Stomach (tissue), 9 donors: ENCODE data around the gene PYCARD. TPM values are rescaled to one million over a fixed set of nuclear protein-coding genes. Genes with fewer than 3 reads are reported as not detected.

Experiments used
- DNase-seq, 2 donors: peaks; one replicate each; pipeline versions ENCODE4 v3.0.0 to v3.0.0-alpha.2; 2013 to 2019
- H3K27ac ChIP-seq, 5 donors: fragments of 200-600 bp in 4 of 5; sonication (generic) in 4 of 5; one replicate each; pipeline ENCODE4 v1.5.1; 2013 to 2019; ENCODE audit warnings: mild to moderate bottlenecking in 1 of 5, moderate library complexity in 1 of 5
- H3K27me3 ChIP-seq, 3 donors: fragments of 200-600 bp; sonication (generic); one replicate each; pipeline ENCODE4 v1.5.1; 2017 to 2019; ENCODE audit warnings: mixed run types in 1 of 3
- H3K36me3 ChIP-seq, 4 donors: fragments of 200-600 bp; sonication (generic); 1 replicate in 3 of 4; 2 replicates in 1 of 4; pipeline ENCODE4 v1.5.1; 2016 to 2019
- H3K4me1 ChIP-seq, 4 donors: fragments of 200-600 bp; sonication (generic); one replicate each; pipeline ENCODE4 v1.5.1; 2016 to 2019
- H3K4me3 ChIP-seq, 4 donors: fragments of 200-600 bp; sonication (generic) in 3 of 4; one replicate each; pipeline ENCODE4 v1.5.1; 2016 to 2019; ENCODE audit warnings: mild to moderate bottlenecking in 1 of 4
- H3K9me3 ChIP-seq, 4 donors: fragments of 200-600 bp; sonication (generic); one replicate each; pipeline ENCODE4 v1.5.1; 2016 to 2019
- EP300 ChIP-seq: sonication (generic); formaldehyde crosslinking; IDR thresholded peaks from one replicate; pipeline ENCODE4 v1.6.1; 2017; ENCODE audit warnings: antibody characterized with exemption
- POLR2A ChIP-seq, 4 donors: fragments of 450-650 bp; IDR thresholded peaks; one replicate each; pipeline ENCODE4 v1.6.1; 2016; ENCODE audit warnings: antibody characterized with exemption in 4 of 4, control low read depth in 2 of 4, mild to moderate bottlenecking in 1 of 4, moderate library complexity in 1 of 4
- POLR2AphosphoS5 ChIP-seq, 3 donors: sonication (generic); formaldehyde crosslinking; IDR thresholded peaks; one replicate each; pipeline ENCODE4 v1.6.1; 2016; ENCODE audit warnings: antibody characterized with exemption in 3 of 3
- WGBS, 5 donors: extraction: QIAGEN DNeasy Blood & Tissue Kit in 3 of 5; methylation state at CpG; one replicate each; pipeline versions ENCODE4 v1.1.5 to v1.1.7; 2013 to 2018; 5-methylcytosine and 5-hydroxymethylcytosine counted together
- intact Hi-C: fragments of 100-400 bp; cut with DNase I; formaldehyde crosslinking; loops from one replicate; pipeline ENCODE4 v1.15.1; 2023; ENCODE audit warnings: low total_unique reads
- polyA plus RNA-seq, 3 donors: library from polyadenylated mRNA; stranded (reverse); fragments of 200-250 nt; gene quantifications; one replicate each; pipeline ENCODE4 v1.2.3, GENCODE V29; 2013
- total RNA-seq, 5 donors: library from RNA; depleted of rRNA; stranded (reverse); fragments of >200 nt; gene quantifications; one replicate each; pipeline versions ENCODE4 v1.1.0 to v1.2.3, GENCODE V29; 2014 to 2016
- TF ChIP-seq, protein P1 (sequence below), 7 experiments: fragments of 450-650 bp in 4 of 7; fragments of 200-600 bp in 3 of 7; sonication (generic) in 3 of 7; IDR thresholded peaks; one replicate each; pipeline ENCODE4 v1.5.1; 2016 to 2019; ENCODE audit warnings: antibody characterized with exemption in 7 of 7, control low read depth in 2 of 7, mild to moderate bottlenecking in 1 of 7
- donor health status: healthy with polysubstance abuse.
- donor health status: Bipolar disorder and iron deficiency.
- donor health status: healthy.

The PYCARD gene
- total and polyA plus RNA-seq, 8 donors, result 10.5 to 484 (median 42.8) TPM

DNA sequence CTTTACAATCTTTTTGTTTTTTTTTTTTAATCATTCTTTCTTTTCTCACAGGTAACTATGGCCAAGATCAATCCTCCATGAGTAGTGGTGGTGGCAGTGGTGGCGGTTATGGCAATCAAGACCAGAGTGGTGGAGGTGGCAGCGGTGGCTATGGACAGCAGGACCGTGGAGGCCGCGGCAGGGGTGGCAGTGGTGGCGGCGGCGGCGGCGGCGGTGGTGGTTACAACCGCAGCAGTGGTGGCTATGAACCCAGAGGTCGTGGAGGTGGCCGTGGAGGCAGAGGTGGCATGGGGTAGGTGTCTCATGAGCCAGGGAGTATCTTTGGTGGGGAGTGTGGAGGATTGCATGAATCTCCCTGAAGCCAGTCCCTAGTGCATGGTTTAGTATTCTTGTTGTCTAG, 17.7 kb downstream of the PYCARD start:
- DNase-seq, result no peak
- Histone ChIP-seq H3K4me3 (no peak overlapping the region), H3K9me3 (no peaks in the 10 kb centered on the region), H3K27ac (no peak overlapping the region), H3K27me3 (no peaks in the 10 kb centered on the region), H3K4me1 (peaks cover 23 to 65% (median 48%) of the 10 kb centered on the region in 4 donors), H3K36me3 (peaks cover 76 to 78% (median 77%) of the 10 kb centered on the region in 4 donors)
- TF ChIP-seq POLR2AphosphoS5 (IDR thresholded peaks at IDR 0.05), result no peak
- TF ChIP-seq, protein P1, sequence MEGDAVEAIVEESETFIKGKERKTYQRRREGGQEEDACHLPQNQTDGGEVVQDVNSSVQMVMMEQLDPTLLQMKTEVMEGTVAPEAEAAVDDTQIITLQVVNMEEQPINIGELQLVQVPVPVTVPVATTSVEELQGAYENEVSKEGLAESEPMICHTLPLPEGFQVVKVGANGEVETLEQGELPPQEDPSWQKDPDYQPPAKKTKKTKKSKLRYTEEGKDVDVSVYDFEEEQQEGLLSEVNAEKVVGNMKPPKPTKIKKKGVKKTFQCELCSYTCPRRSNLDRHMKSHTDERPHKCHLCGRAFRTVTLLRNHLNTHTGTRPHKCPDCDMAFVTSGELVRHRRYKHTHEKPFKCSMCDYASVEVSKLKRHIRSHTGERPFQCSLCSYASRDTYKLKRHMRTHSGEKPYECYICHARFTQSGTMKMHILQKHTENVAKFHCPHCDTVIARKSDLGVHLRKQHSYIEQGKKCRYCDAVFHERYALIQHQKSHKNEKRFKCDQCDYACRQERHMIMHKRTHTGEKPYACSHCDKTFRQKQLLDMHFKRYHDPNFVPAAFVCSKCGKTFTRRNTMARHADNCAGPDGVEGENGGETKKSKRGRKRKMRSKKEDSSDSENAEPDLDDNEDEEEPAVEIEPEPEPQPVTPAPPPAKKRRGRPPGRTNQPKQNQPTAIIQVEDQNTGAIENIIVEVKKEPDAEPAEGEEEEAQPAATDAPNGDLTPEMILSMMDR (IDR thresholded peaks at IDR 0.05), result no peak
- no peak for TF ChIP-seq POLR2A (IDR thresholded peaks at IDR 0.05)
- TF ChIP-seq EP300, result no peak
- intact Hi-C loops, result loop anchor here (10.0 kb wide), 1 partner anchor 270 kb away; the partner anchor contains the start of gene ARMC5
- WGBS, 5 donors, result 93 to 96% (median 95%) methylated on average over 14 of the region's 14 CpGs

DNA sequence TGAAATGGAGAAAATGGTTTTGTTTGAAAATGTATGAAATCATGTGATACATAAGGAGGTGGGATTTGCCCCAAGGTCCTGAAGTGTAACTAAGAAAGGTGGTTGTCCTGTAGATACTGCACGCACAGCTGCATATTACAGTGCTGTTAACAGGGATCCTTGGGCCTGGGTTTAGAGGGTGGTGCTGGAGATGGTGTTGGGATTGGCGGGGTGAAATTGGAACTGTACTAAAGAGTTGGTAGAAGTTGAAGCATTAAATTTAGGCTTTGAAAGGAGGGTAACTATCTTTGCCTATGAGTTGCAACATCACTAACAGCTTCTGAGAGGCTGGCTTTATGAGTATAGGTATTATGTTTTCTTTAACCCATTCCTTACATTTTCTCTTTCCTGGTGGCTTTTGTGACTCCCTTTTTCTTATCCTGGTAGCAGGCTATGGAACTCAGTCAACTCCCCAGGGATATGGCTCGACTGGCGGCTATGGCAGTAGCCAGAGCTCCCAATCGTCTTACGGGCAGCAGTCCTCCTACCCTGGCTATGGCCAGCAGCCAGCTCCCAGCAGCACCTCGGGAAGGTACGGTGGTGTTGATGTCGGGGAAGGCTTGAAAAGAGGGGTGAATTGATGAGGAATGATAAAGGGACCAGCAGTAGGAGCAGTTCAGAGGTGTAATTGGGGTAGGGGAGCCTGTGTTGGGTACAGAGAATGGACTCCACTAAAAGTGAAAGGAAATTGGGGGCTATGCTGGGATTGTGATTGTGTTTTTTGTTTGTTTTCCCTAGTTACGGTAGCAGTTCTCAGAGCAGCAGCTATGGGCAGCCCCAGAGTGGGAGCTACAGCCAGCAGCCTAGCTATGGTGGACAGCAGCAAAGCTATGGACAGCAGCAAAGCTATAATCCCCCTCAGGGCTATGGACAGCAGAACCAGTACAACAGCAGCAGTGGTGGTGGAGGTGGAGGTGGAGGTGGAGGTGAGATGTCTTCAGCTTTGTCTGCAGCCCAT, 18.8 kb downstream of the PYCARD start:
- TF ChIP-seq POLR2AphosphoS5 (IDR thresholded peaks at IDR 0.05), result no peak
- Histone ChIP-seq H3K27me3 (no peaks in the 10 kb centered on the region), H3K4me1 (peaks cover 23 to 71% (median 54%) of the 10 kb centered on the region in 4 donors), H3K9me3 (no peaks in the 10 kb centered on the region), H3K4me3 (peak overlapping the region in 1 of 4 donors; percentile 80), H3K27ac (no peak overlapping the region), H3K36me3 (peaks cover 64 to 66% (median 66%) of the 10 kb centered on the region in 4 donors)
- intact Hi-C loops, result loop anchor here (10.0 kb wide), 1 partner anchor 271 kb away; the partner anchor contains the start of gene ARMC5
- DNase-seq, result no peak
- 68 to 80% (median 77%) methylated on average over 10 of the region's 10 CpGs for WGBS, 5 donors

DNA sequence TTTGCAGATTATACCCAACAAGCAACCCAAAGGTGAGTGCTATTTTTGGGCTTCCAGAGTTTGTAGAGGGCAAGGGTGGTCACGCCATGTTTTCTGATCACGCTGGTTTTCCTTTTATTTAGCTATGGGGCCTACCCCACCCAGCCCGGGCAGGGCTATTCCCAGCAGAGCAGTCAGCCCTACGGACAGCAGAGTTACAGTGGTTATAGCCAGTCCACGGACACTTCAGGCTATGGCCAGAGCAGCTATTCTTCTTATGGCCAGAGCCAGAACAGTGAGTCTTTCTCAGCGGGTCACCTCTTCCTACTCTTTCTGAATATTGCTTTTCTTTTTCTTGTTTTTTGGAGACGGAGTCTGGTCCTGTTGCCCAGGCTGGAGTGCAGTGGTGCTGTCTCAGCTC, 20.2 kb downstream of the PYCARD start:
- DNase-seq, result no peak
- Histone ChIP-seq H3K36me3 (peaks cover 51 to 53% (median 52%) of the 10 kb centered on the region in 4 donors), H3K4me3 (peak overlapping the region; percentile 80 to 84 (median 82)), H3K27me3 (no peaks in the 10 kb centered on the region), H3K27ac (peak overlapping the region in 1 of 5 donors; percentile 44), H3K9me3 (no peaks in the 10 kb centered on the region), H3K4me1 (peaks cover 23 to 74% (median 55%) of the 10 kb centered on the region in 4 donors)
- TF ChIP-seq POLR2A (IDR thresholded peaks at IDR 0.05), result no peak
- TF ChIP-seq, protein P1 (IDR thresholded peaks at IDR 0.05), result no peak
- no peak for TF ChIP-seq POLR2AphosphoS5 (IDR thresholded peaks at IDR 0.05)
- no peak for TF ChIP-seq EP300
- WGBS, 5 donors, result 14 to 24% (median 21%) methylated on average over 7 of the region's 7 CpGs
- intact Hi-C loops, result loop anchor here (10.0 kb wide), 1 partner anchor 272 kb away; the partner anchor contains the start of gene ARMC5

DNA sequence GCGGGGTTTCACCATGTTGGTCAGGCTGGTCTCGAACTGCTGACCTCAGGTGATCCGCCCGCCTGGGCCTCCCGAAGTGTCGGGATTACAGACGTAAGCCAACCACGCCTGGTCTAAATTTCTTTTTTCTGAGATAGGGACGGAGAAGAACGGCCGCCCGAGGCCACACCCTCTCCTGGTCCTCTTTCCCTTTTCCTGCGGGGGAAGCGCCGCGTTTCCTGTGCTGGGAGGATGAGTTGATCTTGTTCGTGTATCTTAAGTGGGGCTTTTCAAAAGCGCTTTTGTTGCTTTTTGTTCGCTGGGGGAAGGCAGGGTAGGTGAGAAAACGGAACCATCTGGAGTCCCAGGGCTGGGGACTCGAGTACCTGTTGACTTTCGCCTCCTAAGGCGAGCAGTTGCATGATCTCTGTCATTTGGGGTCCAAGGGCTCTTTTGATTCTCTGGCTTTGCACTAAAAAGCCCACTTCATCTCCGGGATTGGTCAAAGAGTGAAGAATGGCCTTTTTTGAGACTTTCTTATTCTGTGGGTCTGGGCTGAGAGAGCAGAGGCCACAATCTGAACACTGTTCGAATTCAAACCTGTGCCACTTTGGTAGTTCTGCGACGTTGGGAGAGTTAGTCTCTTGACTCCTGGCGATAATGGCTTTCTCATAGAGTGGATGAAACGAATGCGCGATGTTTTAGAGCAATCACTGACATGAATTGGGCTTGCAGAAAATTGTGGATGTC, 21.3 kb downstream of the PYCARD start:
- Histone ChIP-seq H3K9me3 (no peaks in the 10 kb centered on the region), H3K4me1 (peaks cover 23 to 62% (median 50%) of the 10 kb centered on the region in 4 donors), H3K36me3 (peaks cover 40 to 42% (median 41%) of the 10 kb centered on the region in 4 donors), H3K27me3 (no peaks in the 10 kb centered on the region), H3K4me3 (peak overlapping the region; percentile 80 to 84 (median 82)), H3K27ac (peak overlapping the region; percentile 93 to 97 (median 97))
- DNase-seq, result peak; percentile 28 to 55
- intact Hi-C loops, result loop anchor here (10.0 kb wide), 1 partner anchor 274 kb away; the partner anchor contains the start of gene ARMC5
- WGBS, 5 donors, result 3 to 4% (median 3%) methylated on average over 31 of the region's 31 CpGs
- TF ChIP-seq POLR2AphosphoS5 (IDR thresholded peaks at IDR 0.05), result no peak
- no peak for TF ChIP-seq POLR2A (IDR thresholded peaks at IDR 0.05)
- TF ChIP-seq, protein P1 (IDR thresholded peaks at IDR 0.05), result no peak
- no peak for TF ChIP-seq EP300
